ENCODE data around the gene FAM210B.

GRCh38 chr20:56316051-56316450, 42.7 kb upstream of the FAM210B start:
- TF ChIP-seq CTCF (IDR thresholded peaks at IDR 0.05) (no peak), POLR2A (IDR thresholded peaks at IDR 0.05) (no peak)

Data from thyroid gland (tissue), 4 donors.